GM23338 (cell line): ENCODE measurements around the gene CPT1A.

ENCODE experiments used
- CTCF ChIP-seq, 2 experiments: fragments of 200-600 bp in 1 of 2; sonication (generic) in 1 of 2; conservative IDR thresholded peaks; 2 replicates each; pipeline versions ENCODE4 v1.5.1 to v1.6.1; 2016 to 2017; ENCODE audit warnings: antibody characterized with exemption in 2 of 2, low read depth in 2 of 2, mild to moderate bottlenecking in 2 of 2, moderate library complexity in 1 of 2
- EZH2 ChIP-seq: fragments of 200-600 bp; sonication (generic); IDR thresholded peaks from one replicate; pipeline ENCODE4 v1.8.0; 2017; ENCODE audit warnings: antibody characterized with exemption, mild to moderate bottlenecking, low read depth; ENCODE audit not compliant: unreplicated experiment
- EZH2phosphoT487 ChIP-seq: fragments of 200-600 bp; sonication (generic); IDR thresholded peaks from one replicate; pipeline ENCODE4 v1.8.1; 2018; ENCODE audit warnings: antibody characterized with exemption; ENCODE audit not compliant: unreplicated experiment
- POLR2AphosphoS5 ChIP-seq: IDR thresholded peaks from 2 replicates; pipeline ENCODE4 v1.6.1; 2016; ENCODE audit warnings: antibody characterized with exemption, low read depth
- REST ChIP-seq: IDR thresholded peaks from one replicate; pipeline ENCODE4 v1.6.1; 2018; ENCODE audit warnings: antibody characterized with exemption; ENCODE audit not compliant: unreplicated experiment

DNA sequence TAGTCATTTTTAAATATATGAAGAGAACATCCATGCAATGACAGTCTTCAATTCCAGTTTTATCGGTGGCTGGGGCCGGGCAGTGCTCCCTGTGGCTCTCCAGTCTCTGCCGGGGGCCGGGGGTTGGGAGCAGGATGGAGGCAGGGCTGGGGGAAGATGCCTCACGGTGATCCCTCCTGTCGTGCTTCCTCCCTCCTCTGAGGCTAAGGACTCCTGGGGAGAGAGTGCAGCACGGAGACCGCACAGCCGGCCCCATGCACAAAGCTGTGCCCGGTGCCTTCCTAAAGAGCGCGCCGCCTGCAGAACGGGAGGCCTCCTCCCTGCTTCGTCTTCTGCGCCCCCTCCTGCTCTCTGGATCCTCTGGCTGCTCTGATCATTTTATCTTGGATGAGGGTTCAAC lies 136.8 kb downstream of the CPT1A start:
- TF ChIP-seq POLR2AphosphoS5 (no peak), CTCF (conservative IDR thresholded peaks at IDR 0.05; ENCODE audit: low read depth in 2 of 2) (peak in 1 of 2 experiments; percentile 67; a peak in 2 of 4 replicates), REST (no peak), EZH2phosphoT487 (no peak), EZH2 (no peak)
